H1 (cell line): ENCODE measurements around the gene PSAP. TPM values are rescaled to one million over a fixed set of nuclear protein-coding genes. Genes with fewer than 3 reads are reported as not detected.

Experiments
- CTCF ChIA-PET: fragments of 300-600 bp; sonication (Branson Sonifier 250); formaldehyde crosslinking; loops from one replicate; lab custom pipeline; 2021; ENCODE audit not compliant: partially characterized antibody; lab: Charles Lee
- POLR2A ChIA-PET: fragments of 300-600 bp; sonication (Branson Sonifier 250); formaldehyde crosslinking; loops from one replicate; lab custom pipeline; 2021; ENCODE audit warnings: inconsistent platforms; ENCODE audit not compliant: partially characterized antibody; lab: Charles Lee
- DNase-seq, 2 experiments: peaks; one replicate each; pipeline versions ENCODE4 v3.0.0 to v3.0.0-alpha.2; 2010 to 2022; ENCODE audit warnings: low spot score in 2 of 2, low read depth in 1 of 2, mixed read lengths in 1 of 2
- FAIRE-seq: peaks from 2 replicates; lab custom pipeline; 2011; peaks lifted over from hg19 to GRCh38; lab: Jason Lieb, UNC
- H2AFZ ChIP-seq: 2 replicates; pipeline ENCODE4 v1.8.1; 2012; ENCODE audit warnings: low read length, inconsistent platforms
- H2AK5ac ChIP-seq: 2 replicates; pipeline ENCODE4 v1.6.1; 2013; ENCODE audit warnings: low read depth, low read length
- H2BK120ac ChIP-seq: replicated peaks from 2 replicates; pipeline ENCODE3; 2013; ENCODE audit warnings: low read depth, low read length, inconsistent platforms
- H2BK12ac ChIP-seq: 2 replicates; pipeline ENCODE4 v1.6.1; 2013; ENCODE audit warnings: low read depth, low read length
- H2BK15ac ChIP-seq: 2 replicates; pipeline ENCODE4 v1.6.1; 2013; ENCODE audit warnings: low read length
- H2BK20ac ChIP-seq: 2 replicates; pipeline ENCODE4 v1.6.1; 2013; ENCODE audit warnings: low read length
- H2BK5ac ChIP-seq: 2 replicates; pipeline ENCODE4 v1.6.1; 2013; ENCODE audit warnings: low read depth, low read length
- H3K14ac ChIP-seq: 2 replicates; pipeline ENCODE4 v1.6.1; 2013; ENCODE audit warnings: inconsistent platforms; ENCODE audit not compliant: insufficient read length
- H3K18ac ChIP-seq: 2 replicates; pipeline ENCODE4 v1.6.1; 2013; ENCODE audit warnings: low read length; ENCODE audit errors: extremely low read depth
- H3K23ac ChIP-seq: 2 replicates; pipeline ENCODE4 v1.6.1; 2013; ENCODE audit warnings: inconsistent platforms; ENCODE audit not compliant: insufficient read length
- H3K23me2 ChIP-seq: 2 replicates; pipeline ENCODE4 v1.6.1; 2013; ENCODE audit warnings: low read depth, low read length
- H3K27ac ChIP-seq: 2 replicates; pipeline ENCODE4 v1.6.1; 2011; ENCODE audit warnings: low read depth, low read length, inconsistent platforms
- H3K27me3 ChIP-seq, 4 experiments: replicated peaks in 1 of 4; 1 replicate in 1 of 4; 2 replicates in 3 of 4; pipeline versions ENCODE4 v1.6.1 to v1.8.1; 2011 to 2013; ENCODE audit warnings: low read length in 3 of 4, mild to moderate bottlenecking in 3 of 4, inconsistent platforms in 2 of 4, mixed read lengths in 2 of 4, moderate library complexity in 1 of 4; ENCODE audit not compliant: control insufficient read depth in 3 of 4, insufficient read depth in 3 of 4; ENCODE audit errors: extremely low read depth in 1 of 4
- H3K36me3 ChIP-seq, 4 experiments: 2 replicates each; pipeline versions ENCODE4 v1.6.1 to v1.8.1; 2011 to 2013; ENCODE audit warnings: mild to moderate bottlenecking in 4 of 4, low read length in 3 of 4, moderate library complexity in 2 of 4, control low read depth in 1 of 4, inconsistent platforms in 1 of 4; ENCODE audit not compliant: insufficient read depth in 4 of 4, control insufficient read depth in 2 of 4
- H3K4ac ChIP-seq: replicated peaks from 2 replicates; pipeline ENCODE3; 2013; ENCODE audit warnings: low read length, low read depth, mixed read lengths, inconsistent platforms; ENCODE audit not compliant: insufficient read length
- H3K4me1 ChIP-seq, 4 experiments: replicated peaks in 1 of 4; 1 replicate in 1 of 4; 2 replicates in 3 of 4; pipeline versions ENCODE4 v1.6.1 to v1.8.1; 2011 to 2013; ENCODE audit warnings: low read length in 3 of 4, inconsistent platforms in 2 of 4, mixed read lengths in 1 of 4; ENCODE audit not compliant: insufficient read depth in 4 of 4, control insufficient read depth in 3 of 4
- H3K4me2 ChIP-seq, 2 experiments: 2 replicates each; pipeline versions ENCODE4 v1.6.1 to v1.8.1; 2011 to 2013; ENCODE audit warnings: low read depth in 2 of 2, low read length in 2 of 2, control low read depth in 1 of 2, inconsistent platforms in 1 of 2, mild to moderate bottlenecking in 1 of 2; ENCODE audit not compliant: insufficient read depth in 1 of 2
- H3K4me3 ChIP-seq, 4 experiments: fragments of 200-600, 300-600 bp in 1 of 4; sonication (generic), shearing (Covaris generic), sonication (Bioruptor Twin) in 1 of 4; 2 replicates each; pipeline versions ENCODE4 v1.5.1 to v1.8.1; 2011 to 2016; ENCODE audit warnings: low read length in 4 of 4, low read depth in 3 of 4, control low read depth in 2 of 4, inconsistent platforms in 2 of 4, mild to moderate bottlenecking in 2 of 4, mixed read lengths in 1 of 4, moderate library complexity in 1 of 4; ENCODE audit not compliant: insufficient read depth in 2 of 4; ENCODE audit errors: extremely low read depth in 1 of 4
- H3K56ac ChIP-seq: replicated peaks from 2 replicates; pipeline ENCODE3; 2013; ENCODE audit warnings: low read depth, mild to moderate bottlenecking, mixed read lengths, low read length, inconsistent platforms; ENCODE audit not compliant: insufficient read length
- H3K79me1 ChIP-seq: 2 replicates; pipeline ENCODE4 v1.6.1; 2013; ENCODE audit warnings: low read depth, low read length, control low read depth
- H3K79me2 ChIP-seq, 2 experiments: 2 replicates each; pipeline versions ENCODE4 v1.6.1 to v1.8.1; 2012 to 2013; ENCODE audit warnings: low read length in 2 of 2, mild to moderate bottlenecking in 2 of 2, inconsistent platforms in 1 of 2; ENCODE audit not compliant: insufficient read depth in 2 of 2, control insufficient read depth in 1 of 2
- H3K9ac ChIP-seq, 4 experiments: replicated peaks in 1 of 4; 1 replicate in 1 of 4; 2 replicates in 3 of 4; pipeline versions ENCODE4 v1.6.1 to v1.8.1; 2011 to 2013; ENCODE audit warnings: low read depth in 3 of 4, low read length in 3 of 4, control low read depth in 2 of 4, mild to moderate bottlenecking in 2 of 4, moderate library complexity in 2 of 4, inconsistent platforms in 1 of 4; ENCODE audit errors: extremely low read depth in 1 of 4
- H3K9me3 ChIP-seq, 2 experiments: 2 replicates each; pipeline versions ENCODE4 v1.6.1 to v1.8.1; 2012 to 2013; ENCODE audit warnings: mild to moderate bottlenecking in 2 of 2, moderate library complexity in 2 of 2, control low read depth in 1 of 2, inconsistent platforms in 1 of 2, low read depth in 1 of 2, low read length in 1 of 2, mixed read lengths in 1 of 2; ENCODE audit not compliant: insufficient read depth in 2 of 2
- H4K20me1 ChIP-seq, 2 experiments: replicated peaks in 1 of 2; 2 replicates each; pipeline versions ENCODE3 to v1.8.1; 2011 to 2013; ENCODE audit warnings: inconsistent platforms in 2 of 2, low read length in 2 of 2, mild to moderate bottlenecking in 1 of 2; ENCODE audit not compliant: insufficient read depth in 2 of 2, control insufficient read depth in 1 of 2
- H4K5ac ChIP-seq: 2 replicates; pipeline ENCODE4 v1.6.1; 2013; ENCODE audit warnings: low read length, low read depth, mixed read lengths, inconsistent platforms; ENCODE audit not compliant: insufficient read length
- H4K8ac ChIP-seq: 2 replicates; pipeline ENCODE4 v1.8.0; 2013; ENCODE audit warnings: mild to moderate bottlenecking, moderate library complexity, low read length, inconsistent platforms; ENCODE audit not compliant: insufficient read depth; ENCODE audit errors: extremely low read depth
- H4K91ac ChIP-seq: replicated peaks from 2 replicates; pipeline ENCODE3; 2013; ENCODE audit warnings: low read length, mixed read lengths, inconsistent platforms; ENCODE audit not compliant: insufficient read length
- ASH2L ChIP-seq: fragments of 200-600, 300-600 bp; sonication (generic); IDR thresholded peaks from one replicate; pipeline ENCODE4 v1.7.1; 2017; ENCODE audit warnings: low read length
- CTBP2 ChIP-seq: IDR thresholded peaks from 2 replicates; pipeline ENCODE4 v1.7.0; 2011; ENCODE audit warnings: borderline replicate concordance, mild to moderate bottlenecking, moderate library complexity, mixed read lengths, low read length; ENCODE audit not compliant: insufficient read depth, insufficient read length
- CTCF ChIP-seq, 3 experiments: IDR thresholded peaks; 1 replicate in 2 of 3; 2 replicates in 1 of 3; pipeline versions ENCODE4 v1.5.1 to v1.6.1; 2011; ENCODE audit warnings: low read length in 3 of 3, mild to moderate bottlenecking in 3 of 3, inconsistent platforms in 2 of 3, low read depth in 1 of 3, moderate library complexity in 1 of 3; ENCODE audit not compliant: insufficient read depth in 1 of 3; ENCODE audit errors: control extremely low read depth in 1 of 3
- E2F6 ChIP-seq: IDR thresholded peaks from 2 replicates; pipeline ENCODE4 v1.6.1; 2012; ENCODE audit warnings: inconsistent platforms
- KDM1A ChIP-seq: fragments of 200-600, 300-600 bp; sonication (generic); IDR thresholded peaks from 2 replicates; pipeline ENCODE4 v1.7.1; 2016; ENCODE audit warnings: mild to moderate bottlenecking, low read length, borderline replicate concordance
- RBBP5 ChIP-seq: IDR thresholded peaks from 2 replicates; pipeline ENCODE4 v1.7.1; 2012; ENCODE audit warnings: low read depth, mild to moderate bottlenecking, inconsistent platforms, low read length, moderate library complexity, borderline replicate concordance
- RFX5 ChIP-seq: IDR thresholded peaks from 2 replicates; pipeline ENCODE4 v1.6.1; 2011; ENCODE audit warnings: low read depth, low read length, improper control_type of control experiment, borderline replicate concordance
- TAF1 ChIP-seq: IDR thresholded peaks from 2 replicates; pipeline ENCODE4 v1.6.1; 2011; ENCODE audit warnings: mild to moderate bottlenecking, low read depth, low read length
- ZNF274 ChIP-seq: IDR thresholded peaks from 2 replicates; pipeline ENCODE4 v1.7.0; 2012; ENCODE audit warnings: low read length, borderline replicate concordance; ENCODE audit errors: extremely low read depth
- WGBS, 2 experiments: shearing (Covaris generic) in 1 of 2; methylation state at CpG; one replicate each; pipeline versions ENCODE4 v1.1.6 to v1.1.7; 2013 to 2015; ENCODE audit warnings: low lambda C conversion rate in 2 of 2, mixed read lengths in 2 of 2, inconsistent platforms in 1 of 2, low coverage in 1 of 2, missing lambda C conversion rate in 1 of 2; ENCODE audit not compliant: insufficient replicate concordance in 2 of 2, insufficient coverage in 1 of 2, insufficient read length in 1 of 2; ENCODE audit errors: extremely low coverage in 1 of 2, missing lambda C conversion rate in 1 of 2; 5-methylcytosine and 5-hydroxymethylcytosine counted together
- polyA plus RNA-seq, 7 experiments: library from polyadenylated mRNA; depleted of rRNA in 3 of 7; stranded (reverse) in 5 of 7; unstranded in 2 of 7; fragments of >200 nt in 5 of 7; fragments of 200-250 nt in 2 of 7; gene quantifications; 1 replicate in 5 of 7; 2 replicates in 1 of 7; 4 replicates in 1 of 7; pipeline versions ENCODE4 v1.2.1 to v1.2.3, GENCODE V29; 2011 to 2013; ENCODE audit warnings: missing spikeins in 2 of 7, mixed read lengths in 2 of 7
- total RNA-seq: library from RNA; stranded (reverse); fragmentation: NEBNext Ultra II Directional; extraction: Animal tissue kit (Norgen Biotek cat#: 25700); gene quantifications from 2 replicates; pipeline ENCODE4 v1.2.1, GENCODE V29; 2021

Gene PSAP
- total and polyA plus RNA-seq, 2 of the 8 experiments (the other 6 are each of a cell fraction or from before 2014, with no cell fraction given), result 386 to 504 TPM

GRCh38 chr10:71766717-71767419, 84.2 kb downstream of the PSAP start:
- Histone ChIP-seq H3K18ac (no peak overlapping the region), H3K4me1 (no peaks in the 10 kb centered on the region; a peak in 1 of 7 replicates), H3K36me3 (no peaks in the 10 kb centered on the region), H4K91ac (no peak overlapping the region), H3K56ac (no peak overlapping the region), H2BK12ac (no peak overlapping the region), H2AK5ac (no peak overlapping the region), H3K27me3 (peaks cover 0 to 2% (median under 1%) of the 10 kb centered on the region in 4 experiments; a peak in 1 of 7 replicates), H2BK120ac (no peak overlapping the region), H3K4me3 (no peak overlapping the region), H3K79me1 (no peaks in the 10 kb centered on the region), H2AFZ (no peak overlapping the region), H3K23me2 (no peaks in the 10 kb centered on the region), H4K8ac (no peak overlapping the region; the same call in 1 of the 2 replicates), H2BK20ac (no peak overlapping the region), H3K23ac (no peak overlapping the region), H2BK15ac (0 out of 2 replicates have a peak overlapping the region, but pooled peaks have one; percentile 29), H3K4me2 (no peak overlapping the region), H2BK5ac (no peak overlapping the region), H4K5ac (no peak overlapping the region), H3K79me2 (no peaks in the 10 kb centered on the region), H3K9ac (no peak overlapping the region), H3K9me3 (no peaks in the 10 kb centered on the region), H3K14ac (no peak overlapping the region), H3K4ac (no peak overlapping the region), H4K20me1 (no peaks in the 10 kb centered on the region), H3K27ac (no peak overlapping the region)
- DNase-seq, result no peak
- no peak for FAIRE-seq
- ChIA-PET CTCF (interaction anchor here (0.7 to 5.3 kb wide), 19 partner anchors 9 to 383 kb away, joined by 3 to 44 read pairs (median 4); partner anchors contain the start of genes CDH23 and VSIR), POLR2A (interaction anchor here (1.2 kb wide), 1 partner anchor 15 kb away, joined by 3 read pairs; no protein-coding TSS in a partner anchor)
- 95% methylated on average over 10 of the region's 10 CpGs; no CpG with 5 or more reads in 1 of the 2 experiments for WGBS, 2 experiments
- TF ChIP-seq KDM1A (no peak), TAF1 (no peak), RFX5 (no peak), ZNF274 (no peak), CTCF (IDR thresholded peaks at IDR 0.05; ENCODE audit: control extremely low read depth in 1 of 3, insufficient read depth in 1 of 3, low read depth in 1 of 3, low read length in 3 of 3) (no peak), RBBP5 (no peak), CTBP2 (no peak), ASH2L (no peak), E2F6 (no peak)
